Neural progenitor cell (in vitro differentiated cells): ENCODE results near the gene MEIS1. TPM values are rescaled to one million over a fixed set of nuclear protein-coding genes. Genes with fewer than 3 reads are reported as not detected.

ENCODE experiments used
- DNase-seq: peaks from one replicate; pipeline ENCODE4 v3.0.0-alpha.2; 2016; ENCODE audit warnings: low spot score
- H2AFZ ChIP-seq: fragments of 200-600 bp; sonication (generic); replicated peaks from 2 replicates; pipeline ENCODE4 v1.6.1; 2016; ENCODE audit warnings: antibody characterized with exemption
- H3F3A ChIP-seq: fragments of 200-600 bp; sonication (generic); 2 replicates; pipeline ENCODE4 v1.6.1; 2016; ENCODE audit warnings: antibody characterized with exemption, low read depth
- H3K27ac ChIP-seq: fragments of 200-600 bp; sonication (generic); 2 replicates; pipeline ENCODE4 v1.5.1; 2016; ENCODE audit warnings: mild to moderate bottlenecking
- H3K27me3 ChIP-seq: fragments of 200-600 bp; sonication (generic); 2 replicates; pipeline ENCODE4 v1.6.1; 2016; ENCODE audit warnings: mild to moderate bottlenecking, moderate library complexity
- H3K36me3 ChIP-seq: fragments of 200-600 bp; sonication (generic); 2 replicates; pipeline ENCODE4 v1.5.1; 2016
- H3K4me1 ChIP-seq: fragments of 200-600 bp; sonication (generic); 2 replicates; pipeline ENCODE4 v1.6.1; 2016; ENCODE audit warnings: mixed run types
- H3K4me2 ChIP-seq: fragments of 200-600 bp; sonication (generic); 2 replicates; pipeline ENCODE4 v1.6.1; 2016
- H3K4me3 ChIP-seq: fragments of 200-600 bp; sonication (generic); 2 replicates; pipeline ENCODE4 v1.5.1; 2016
- H3K79me2 ChIP-seq: fragments of 200-600 bp; sonication (generic); 2 replicates; pipeline ENCODE4 v1.6.1; 2016; ENCODE audit warnings: low read depth
- H3K9ac ChIP-seq: fragments of 200-600 bp; sonication (generic); 2 replicates; pipeline ENCODE4 v1.6.1; 2016
- H3K9me3 ChIP-seq: fragments of 200-600 bp; sonication (generic); 2 replicates; pipeline ENCODE4 v1.5.1; 2016; ENCODE audit warnings: low read depth
- H4K20me1 ChIP-seq: fragments of 200-600 bp; sonication (generic); 2 replicates; pipeline ENCODE4 v1.6.1; 2016; ENCODE audit warnings: low read depth
- H3K27ac Mint-ChIP-seq: 3 replicates; pipeline ENCODE4 v1.8.0; 2021; ENCODE audit warnings: mixed read lengths
- H3K27me3 Mint-ChIP-seq: 2 replicates; pipeline ENCODE4 v1.8.0; 2022; ENCODE audit warnings: low read depth, mild to moderate bottlenecking, inconsistent platforms, moderate library complexity, mixed read lengths; ENCODE audit not compliant: insufficient read depth
- H3K36me3 Mint-ChIP-seq: 3 replicates; pipeline ENCODE4 v1.8.0; 2021; ENCODE audit warnings: mixed read lengths
- H3K4me1 Mint-ChIP-seq: 3 replicates; pipeline ENCODE4 v1.8.0; 2021; ENCODE audit warnings: mixed read lengths
- H3K4me3 Mint-ChIP-seq: 3 replicates; pipeline ENCODE4 v1.8.0; 2021; ENCODE audit warnings: mild to moderate bottlenecking, moderate library complexity, mixed read lengths
- H3K9me3 Mint-ChIP-seq: 3 replicates; pipeline ENCODE4 v1.8.0; 2020; ENCODE audit warnings: mixed read lengths
- CTCF ChIP-seq: fragments of 200-600 bp; sonication (generic); IDR thresholded peaks from 2 replicates; pipeline ENCODE4 v1.5.1; 2017; ENCODE audit warnings: antibody characterized with exemption, mild to moderate bottlenecking
- EZH2 ChIP-seq: fragments of 200-600 bp; sonication (generic); IDR thresholded peaks from 2 replicates; pipeline ENCODE4 v1.6.1; 2017; ENCODE audit warnings: antibody characterized with exemption, mild to moderate bottlenecking, moderate library complexity
- EZH2phosphoT487 ChIP-seq: fragments of 200-600 bp; sonication (generic); IDR thresholded peaks from 2 replicates; pipeline ENCODE4 v1.6.1; 2017; ENCODE audit warnings: antibody characterized with exemption
- total RNA-seq: library from RNA; depleted of rRNA; stranded (reverse); fragments of >200 nt; gene quantifications from 2 replicates; pipeline ENCODE4 v1.2.3, GENCODE V29; 2015; ENCODE audit warnings: low replicate concordance

Gene MEIS1
- total RNA-seq, 1 donor from 2014 or later = 14.7 TPM

DNA sequence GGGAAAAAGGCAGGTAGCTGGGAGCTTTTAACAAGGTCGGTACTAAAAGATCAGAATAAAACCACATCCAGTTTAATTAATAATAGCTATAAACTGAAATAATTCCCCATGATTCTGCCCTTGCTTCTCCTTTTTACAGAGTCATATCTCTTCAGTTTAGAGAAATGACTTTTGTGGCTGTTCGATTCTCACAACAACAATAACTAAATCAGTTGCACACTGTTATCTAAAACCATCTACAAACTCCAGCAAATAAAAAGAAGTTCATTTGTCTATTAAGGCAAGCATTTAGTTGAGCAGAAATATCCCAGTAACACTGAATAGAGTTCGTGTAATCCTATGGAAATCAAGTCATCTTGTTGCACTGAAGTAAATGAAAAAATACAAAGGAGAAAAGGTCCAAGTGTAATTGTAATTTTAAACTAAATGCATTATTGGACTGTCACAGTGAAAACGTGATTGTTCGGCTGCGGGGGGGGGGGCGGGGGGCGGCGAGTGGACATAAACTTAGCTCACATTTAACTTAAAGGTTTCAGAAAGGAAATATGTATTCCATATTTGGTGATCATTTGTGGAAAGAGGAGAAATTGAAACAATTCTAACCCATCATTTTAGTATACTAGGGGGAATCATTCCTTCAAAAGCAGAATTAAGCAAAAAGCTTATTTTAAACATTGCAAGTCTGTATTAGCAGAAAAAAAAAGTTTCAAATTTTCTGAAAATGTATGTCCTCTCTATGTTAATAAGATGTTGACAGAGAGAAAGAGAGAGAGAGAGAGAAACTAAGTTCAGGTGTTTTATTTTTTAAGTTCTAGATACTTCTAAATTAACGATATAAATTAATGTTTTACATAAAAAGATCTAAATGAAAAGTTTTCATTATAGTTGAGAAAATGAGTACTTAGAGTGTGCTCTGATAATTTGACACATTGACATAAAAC is 144.5 kb downstream of the MEIS1 start:
- Histone ChIP-seq H3K79me2 (no peaks in the 10 kb centered on the region), H3F3A (peaks cover 60% of the 10 kb centered on the region), H3K27me3 (peaks cover 87% of the 10 kb centered on the region), H3K36me3 (no peaks in the 10 kb centered on the region), H3K4me2 (peak overlapping the region; percentile 81), H4K20me1 (peaks cover 46% of the 10 kb centered on the region), H3K9me3 (no peaks in the 10 kb centered on the region), H3K4me3 (no peak overlapping the region), H2AFZ (no peak overlapping the region), H3K27ac (no peak overlapping the region), H3K9ac (no peak overlapping the region), H3K4me1 (peaks cover 40% of the 10 kb centered on the region)
- DNase-seq = no peak
- Mint-ChIP-seq H3K4me1 (peaks cover 30% of the 10 kb centered on the region), H3K9me3 (no peaks in the 10 kb centered on the region), H3K27me3 (peaks cover 35% of the 10 kb centered on the region), H3K36me3 (no peaks in the 10 kb centered on the region), H3K4me3 (peak overlapping the region; percentile 84), H3K27ac (no peak overlapping the region)
- TF ChIP-seq CTCF = no peak
- TF ChIP-seq EZH2phosphoT487 = peak; percentile 6
- TF ChIP-seq EZH2 = no peak

DNA sequence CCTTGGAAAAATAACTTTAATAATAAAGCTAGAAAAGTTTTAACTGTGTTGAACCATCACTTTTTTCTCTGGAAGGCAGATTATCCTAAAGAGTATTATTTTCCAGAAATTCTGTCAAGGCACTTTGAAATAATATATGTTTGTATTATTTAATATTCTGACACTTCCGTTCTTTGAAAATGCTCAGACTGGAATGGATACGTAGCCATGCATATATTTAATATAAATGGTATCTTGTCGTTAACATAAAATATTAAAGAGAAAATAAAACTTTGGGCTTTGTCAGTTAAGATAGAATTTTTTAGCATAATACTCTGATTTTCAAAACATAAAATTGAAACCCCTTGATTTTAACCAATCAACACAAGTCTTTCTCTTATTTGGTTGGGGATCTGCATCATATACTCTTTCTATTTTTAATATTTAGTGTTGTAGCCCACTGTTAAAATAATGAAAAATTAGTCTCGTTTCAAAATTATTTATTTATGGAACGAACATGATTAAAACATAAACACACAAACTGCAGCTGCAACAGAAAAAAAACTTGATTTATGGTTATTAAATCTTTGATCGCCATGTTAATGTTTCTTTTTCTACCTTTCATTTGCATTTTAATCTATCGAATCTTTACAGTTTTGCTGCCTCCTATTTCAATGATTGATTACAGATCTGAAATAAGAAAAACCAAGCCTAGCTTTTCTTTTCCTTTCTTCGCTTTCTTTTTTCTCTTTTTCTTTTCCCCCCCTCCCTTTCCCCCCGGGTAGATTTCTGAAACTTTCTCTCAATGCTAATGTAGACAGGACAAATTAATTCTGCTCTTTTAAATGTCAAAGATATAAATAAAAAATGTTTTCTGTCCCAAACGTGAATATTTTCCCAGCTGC is 145.5 kb downstream of the MEIS1 start:
- Histone ChIP-seq H4K20me1 (peaks cover 46% of the 10 kb centered on the region), H3K4me1 (peaks cover 40% of the 10 kb centered on the region), H3K27ac (no peak overlapping the region), H3K79me2 (no peaks in the 10 kb centered on the region), H3K9ac (no peak overlapping the region), H3K9me3 (no peaks in the 10 kb centered on the region), H3K4me3 (peak overlapping the region; percentile 43), H3K4me2 (peak overlapping the region; percentile 84), H3K36me3 (no peaks in the 10 kb centered on the region), H3F3A (peaks cover 51% of the 10 kb centered on the region), H2AFZ (no peak overlapping the region), H3K27me3 (peaks cover 96% of the 10 kb centered on the region)
- H3K36me3 Mint-ChIP-seq = no peaks in the 10 kb centered on the region
- peaks cover 30% of the 10 kb centered on the region for H3K4me1 Mint-ChIP-seq
- no peak overlapping the region for H3K4me3 Mint-ChIP-seq
- TF ChIP-seq EZH2phosphoT487 = no peak
- TF ChIP-seq CTCF = no peak
- no peak for TF ChIP-seq EZH2
- H3K9me3 Mint-ChIP-seq = no peaks in the 10 kb centered on the region
- H3K27ac Mint-ChIP-seq = no peak overlapping the region
- peaks cover 35% of the 10 kb centered on the region for H3K27me3 Mint-ChIP-seq
- no peak for DNase-seq

DNA sequence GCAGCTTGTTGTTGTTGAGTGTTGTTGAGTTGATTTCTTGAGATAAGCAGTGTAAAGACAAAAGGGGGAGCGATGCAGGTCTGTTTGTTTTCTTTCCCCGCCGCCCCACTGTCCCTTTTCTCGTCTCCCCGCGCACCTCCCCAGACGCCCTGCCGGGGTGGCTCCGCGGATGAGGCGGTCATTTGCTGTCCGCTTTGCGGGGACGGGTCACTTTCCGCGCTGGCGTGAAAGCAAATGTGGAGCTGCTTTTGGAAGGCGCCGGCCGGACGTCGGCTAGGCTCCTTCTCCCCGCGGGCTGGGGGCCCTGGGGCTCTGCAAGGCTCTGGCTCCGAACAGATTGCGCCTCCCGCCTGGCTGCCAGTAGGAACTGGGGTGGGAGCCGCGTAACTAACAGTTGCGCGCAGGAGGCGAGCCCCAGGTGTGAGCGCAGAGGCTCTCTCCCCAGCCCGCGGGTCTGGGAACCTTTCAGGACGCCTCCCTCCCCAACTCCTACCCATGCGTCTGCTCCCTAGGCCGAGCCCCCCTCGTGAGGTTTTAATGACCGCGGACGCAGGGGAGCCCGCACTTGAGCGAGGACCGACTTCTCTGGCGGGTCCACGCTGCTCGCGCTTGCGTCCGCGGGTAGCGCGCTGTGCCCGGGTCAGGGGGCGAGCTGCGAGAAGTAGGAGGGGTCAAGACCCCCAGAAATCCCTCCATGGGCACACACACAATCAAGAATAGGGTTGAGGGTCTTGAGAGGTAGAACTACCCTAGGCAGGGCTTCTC is 146.6 kb downstream of the MEIS1 start:
- Histone ChIP-seq H2AFZ (peak overlapping the region; percentile 57), H3F3A (peaks cover 48% of the 10 kb centered on the region), H3K4me3 (peak overlapping the region; percentile 43), H4K20me1 (peaks cover 46% of the 10 kb centered on the region), H3K9me3 (no peaks in the 10 kb centered on the region), H3K4me2 (peak overlapping the region; percentile 84), H3K4me1 (peaks cover 40% of the 10 kb centered on the region), H3K27me3 (peaks cover 100% of the 10 kb centered on the region), H3K9ac (no peak overlapping the region), H3K27ac (no peak overlapping the region), H3K36me3 (no peaks in the 10 kb centered on the region), H3K79me2 (no peaks in the 10 kb centered on the region)
- Mint-ChIP-seq H3K4me1 (peaks cover 30% of the 10 kb centered on the region), H3K9me3 (no peaks in the 10 kb centered on the region), H3K36me3 (no peaks in the 10 kb centered on the region), H3K27me3 (peaks cover 32% of the 10 kb centered on the region), H3K4me3 (no peak overlapping the region), H3K27ac (no peak overlapping the region)
- TF ChIP-seq EZH2phosphoT487 (no peak), EZH2 (peak; percentile 29), CTCF (no peak)
- DNase-seq = peak; percentile 61
